Limb (tissue), 2 donors: ENCODE data around the gene PTPA.

ENCODE experiments used
- DNase-seq, 2 donors: peaks; one replicate each; pipeline ENCODE4 v3.0.0-alpha.2; 2016; ENCODE audit errors: extremely low spot score in 2 of 2

PTPA gene

GRCh38 chr9:129110740-129111527, at the start of gene PTPA, which contains the start of gene CRAT:
Gene PTPA (plus strand): TSS chr9:129111415. CDS start chr9:129111601, 186 bp downstream.
Gene CRAT (minus strand): TSS chr9:129110793. CDS start chr9:129110509, 284 bp downstream.
- DNase-seq: peak; percentile 93 to 97

DNA sequence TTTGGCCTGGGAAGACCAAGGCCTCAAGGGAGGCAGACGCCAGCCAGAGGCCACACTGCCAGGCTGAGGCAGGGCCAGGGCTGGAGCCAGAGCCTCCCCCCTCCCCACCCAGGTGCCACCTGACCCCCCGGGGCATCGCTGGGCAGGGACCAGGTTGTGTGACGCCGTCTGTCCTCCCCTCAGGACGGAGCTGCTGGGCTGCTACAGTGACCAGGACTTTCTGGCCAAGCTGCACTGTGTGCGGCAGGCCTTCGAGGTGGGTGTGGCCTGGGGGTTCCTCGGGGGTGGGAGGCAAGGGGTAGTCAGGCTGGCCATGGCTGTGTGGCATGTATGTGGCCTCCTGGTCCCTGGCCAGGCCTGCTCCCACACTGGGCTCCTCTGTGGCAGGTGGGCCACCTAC, 48.2 kb upstream of the PTPA start:
- no peak for DNase-seq

GRCh38 chr9:129064499-129064908, 46.7 kb upstream of the PTPA start:
- no peak for DNase-seq

GRCh38 chr9:129068110-129068509, 43.1 kb upstream of the PTPA start:
- DNase-seq: no peak

DNA sequence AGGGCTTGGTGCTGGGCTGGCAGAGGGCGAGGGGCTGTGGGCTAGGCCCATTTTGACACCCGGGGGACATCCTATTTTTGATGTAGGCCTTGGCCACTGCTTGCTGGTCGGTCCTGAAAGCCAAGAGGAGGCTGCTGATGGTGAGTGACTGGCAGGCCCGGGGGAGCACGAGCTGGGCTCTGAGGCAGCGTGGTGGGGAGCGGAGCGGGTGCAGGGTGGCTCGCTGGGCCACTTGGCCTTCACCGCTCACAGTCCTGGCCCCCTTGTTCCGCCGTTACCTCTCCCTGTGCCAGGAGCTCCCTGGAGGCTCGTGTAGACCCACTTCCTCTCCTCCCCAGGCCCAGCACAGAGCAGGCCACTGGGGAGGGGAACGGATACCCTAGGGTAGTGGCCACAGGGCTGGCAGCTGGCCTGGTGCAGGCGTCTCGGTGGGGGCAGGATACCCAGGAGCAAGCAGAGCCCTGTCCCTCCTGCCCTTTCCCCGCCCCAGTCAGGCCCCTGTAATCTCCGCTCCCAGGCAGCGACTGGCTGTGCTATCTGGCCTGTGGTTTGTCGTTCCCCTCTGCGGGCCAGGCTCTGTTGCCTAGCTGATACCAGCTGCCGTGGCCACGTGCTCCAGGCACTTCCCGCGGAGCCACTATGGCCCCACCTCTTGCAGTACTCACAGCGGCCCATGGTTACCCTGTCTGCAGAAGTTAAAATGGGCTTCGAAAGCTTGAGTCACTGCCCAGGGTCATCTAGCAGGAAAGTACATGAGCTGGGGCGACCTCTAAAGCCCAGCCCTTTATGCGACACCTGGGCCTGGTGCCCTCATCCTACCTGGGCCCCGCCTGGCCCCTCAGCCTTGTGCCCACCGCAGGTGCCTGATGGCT, 42.0 kb upstream of the PTPA start:
- no peak for DNase-seq

DNA sequence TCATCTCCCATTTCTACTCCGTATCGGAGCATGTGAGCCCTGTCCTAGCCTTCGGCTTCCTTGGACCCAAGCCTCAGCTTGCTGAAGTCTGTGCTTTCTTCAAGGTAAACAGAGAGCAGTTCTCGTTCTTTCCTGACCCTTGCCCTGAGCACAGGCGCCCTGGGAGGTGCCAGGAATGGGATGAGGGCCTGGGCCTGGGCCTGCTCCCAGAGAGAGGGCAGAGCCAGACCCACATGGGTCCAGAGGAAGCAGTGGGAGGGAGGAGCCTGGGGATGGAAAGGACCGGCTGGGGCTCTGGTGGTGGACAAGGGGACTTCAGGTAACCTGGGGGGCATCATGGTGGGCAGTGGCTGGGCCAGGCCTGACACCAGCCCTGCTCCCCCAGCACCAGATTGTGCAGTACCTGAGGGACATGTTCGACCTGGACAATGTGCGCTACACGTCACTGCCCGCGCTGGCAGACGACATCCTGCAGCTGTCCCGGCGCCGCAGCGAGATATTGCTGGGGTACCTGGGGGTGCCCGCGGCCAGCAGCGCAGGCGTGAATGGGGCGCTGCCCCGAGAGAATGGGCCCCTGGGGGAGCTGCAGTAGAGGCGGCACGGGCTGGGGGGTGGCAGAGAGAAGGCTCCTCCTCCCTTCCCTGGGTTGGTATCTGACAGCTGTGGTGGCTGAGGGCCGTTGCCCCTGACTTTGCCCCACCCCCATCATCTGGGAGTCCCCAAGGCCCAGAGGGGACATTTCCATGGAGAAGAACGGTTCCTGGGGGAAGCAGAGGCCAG, 41.2 kb upstream of the PTPA start:
- no peak for DNase-seq

DNA sequence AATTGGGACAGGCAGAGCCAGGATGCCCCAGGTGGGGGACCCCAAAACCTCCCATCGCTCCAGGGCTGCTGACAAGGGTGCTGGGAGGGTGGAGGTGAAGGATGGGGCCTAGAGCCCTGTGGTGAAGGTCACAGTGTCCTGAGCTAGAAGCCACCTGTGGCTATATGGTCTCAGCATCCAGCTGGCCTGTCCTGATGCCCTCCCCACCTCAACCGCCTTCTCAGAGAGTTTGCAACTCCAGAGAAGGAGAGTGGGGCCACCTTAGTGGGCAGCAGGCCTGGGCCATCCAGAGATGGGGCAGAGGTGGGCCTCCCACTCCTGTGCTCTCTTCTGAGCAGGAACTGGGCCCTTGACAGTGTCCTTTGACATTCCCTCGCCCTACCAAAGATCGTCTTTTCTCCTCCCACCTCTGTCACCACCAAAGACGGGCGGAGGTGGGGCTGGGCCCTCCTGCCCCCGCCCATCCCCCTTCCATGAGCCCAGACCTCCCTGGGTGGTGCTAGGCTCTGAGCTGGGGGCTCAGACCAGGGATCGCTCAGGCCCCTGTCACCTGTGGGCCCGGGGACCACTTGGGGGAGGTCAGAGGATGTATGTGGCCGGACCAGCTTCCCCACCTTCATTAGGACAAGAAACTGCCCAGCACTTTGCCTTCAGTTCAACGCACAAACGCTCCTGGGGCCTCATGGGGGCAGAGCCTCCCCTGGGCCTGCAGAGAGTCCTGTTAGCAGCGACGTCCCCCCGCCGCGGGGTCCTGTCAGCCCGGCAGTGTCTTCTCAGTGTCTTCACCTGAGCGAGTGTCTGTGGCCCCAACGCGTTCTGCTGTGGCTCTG, 40.3 kb upstream of the PTPA start:
- DNase-seq: no peak

- DNase-seq: peak in 1 of 2 donors; percentile 31
Measured at GRCh38 chr9:129071526-129072126, 39.6 kb upstream of the PTPA start.

GRCh38 chr9:129072171-129072570, 39.0 kb upstream of the PTPA start:
- no peak for DNase-seq

DNA sequence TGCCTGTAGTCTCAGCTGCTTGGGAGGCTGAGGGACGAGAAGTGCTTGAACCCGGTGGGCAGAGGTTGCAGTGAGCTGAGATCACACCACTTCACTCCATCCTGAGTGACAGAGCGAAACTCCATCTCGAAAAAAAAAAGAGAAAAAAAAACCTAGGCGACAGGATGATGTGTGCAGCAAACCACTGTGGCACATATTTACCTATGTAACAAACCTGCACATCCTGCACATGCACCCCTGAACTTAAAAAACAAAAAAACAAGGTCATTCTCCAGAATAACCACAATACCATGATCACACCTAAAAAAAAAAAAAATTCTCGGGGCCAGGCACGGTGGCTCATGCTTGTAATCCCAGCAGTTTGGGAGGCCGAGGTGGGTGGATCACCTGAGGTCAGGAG, 37.8 kb upstream of the PTPA start:
- DNase-seq: no peak

DNA sequence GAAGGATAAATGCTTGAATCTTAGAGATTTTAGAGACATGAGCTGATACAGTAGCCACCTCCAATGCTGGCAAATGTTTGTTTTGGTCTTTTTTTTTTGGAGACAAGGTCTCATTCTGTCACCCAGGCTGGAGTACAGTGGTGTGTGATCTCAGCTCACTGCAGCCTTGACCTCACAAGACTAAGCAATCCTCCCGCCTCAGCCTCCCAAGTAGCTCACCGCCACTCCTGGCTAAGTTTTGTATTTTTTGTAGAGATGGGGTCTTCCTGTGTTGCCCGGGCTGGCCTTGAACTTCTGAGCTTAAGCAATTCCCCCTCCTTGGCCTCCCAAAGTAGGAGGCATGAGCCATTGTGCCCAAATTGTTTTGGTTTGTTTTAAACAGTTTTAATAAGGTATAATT, 37.1 kb upstream of the PTPA start:
- DNase-seq: no peak

DNA sequence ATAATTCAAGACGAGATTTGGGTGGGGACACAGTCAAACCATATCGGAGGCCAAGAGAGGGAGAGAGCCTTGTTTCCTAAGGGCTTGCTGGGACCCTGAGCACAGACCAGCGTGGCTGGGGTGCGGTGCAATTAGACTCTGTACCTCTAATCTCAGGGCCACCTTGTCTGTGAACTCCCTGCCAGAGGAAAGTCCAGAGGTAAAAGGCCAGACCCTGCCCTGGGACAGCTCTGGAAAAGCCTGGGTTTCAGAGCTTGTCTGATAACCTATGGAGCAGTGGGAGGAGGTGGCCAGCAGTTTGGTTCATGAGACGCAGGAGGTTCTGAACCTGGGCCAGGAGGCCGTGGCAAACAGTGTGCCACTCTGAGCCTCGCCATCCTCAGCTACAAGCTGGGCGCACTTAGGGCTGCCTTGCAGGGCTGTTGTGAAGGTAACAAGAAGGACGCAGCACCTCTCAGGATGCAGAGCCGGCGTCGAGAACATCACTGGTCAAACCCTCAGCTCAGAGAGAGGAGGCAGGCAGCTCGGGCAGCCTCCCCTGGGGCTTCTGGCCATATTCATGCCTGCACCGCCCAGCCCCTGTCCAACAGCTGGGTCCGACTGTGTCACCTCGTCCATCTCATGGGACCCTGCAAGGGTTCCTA, 35.1 kb upstream of the PTPA start:
- DNase-seq: peak in 1 of 2 donors; percentile 9

GRCh38 chr9:129076640-129077037, 34.6 kb upstream of the PTPA start:
- DNase-seq: no peak

GRCh38 chr9:129077236-129077635, 34.0 kb upstream of the PTPA start:
- DNase-seq: no peak

- no peak for DNase-seq
Measured at GRCh38 chr9:129078691-129079503, 32.3 kb upstream of the PTPA start.

GRCh38 chr9:129079829-129080228, 31.4 kb upstream of the PTPA start:
- no peak for DNase-seq

DNA sequence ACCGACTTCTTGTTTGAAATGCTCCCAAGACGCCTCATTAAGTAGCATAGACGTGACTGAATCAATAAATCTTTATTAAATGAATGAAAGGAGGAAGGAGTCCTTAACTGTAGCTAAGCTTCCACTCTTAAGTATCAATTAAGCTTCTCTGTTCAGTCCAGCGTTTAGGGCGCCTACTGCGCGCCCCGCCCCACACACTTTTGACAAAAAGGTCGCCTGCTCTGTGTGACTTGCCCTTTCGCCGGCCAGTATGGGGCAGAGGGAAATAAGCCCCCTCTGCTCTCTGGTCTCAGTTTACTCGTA, 31.0 kb upstream of the PTPA start:
- no peak for DNase-seq

DNA sequence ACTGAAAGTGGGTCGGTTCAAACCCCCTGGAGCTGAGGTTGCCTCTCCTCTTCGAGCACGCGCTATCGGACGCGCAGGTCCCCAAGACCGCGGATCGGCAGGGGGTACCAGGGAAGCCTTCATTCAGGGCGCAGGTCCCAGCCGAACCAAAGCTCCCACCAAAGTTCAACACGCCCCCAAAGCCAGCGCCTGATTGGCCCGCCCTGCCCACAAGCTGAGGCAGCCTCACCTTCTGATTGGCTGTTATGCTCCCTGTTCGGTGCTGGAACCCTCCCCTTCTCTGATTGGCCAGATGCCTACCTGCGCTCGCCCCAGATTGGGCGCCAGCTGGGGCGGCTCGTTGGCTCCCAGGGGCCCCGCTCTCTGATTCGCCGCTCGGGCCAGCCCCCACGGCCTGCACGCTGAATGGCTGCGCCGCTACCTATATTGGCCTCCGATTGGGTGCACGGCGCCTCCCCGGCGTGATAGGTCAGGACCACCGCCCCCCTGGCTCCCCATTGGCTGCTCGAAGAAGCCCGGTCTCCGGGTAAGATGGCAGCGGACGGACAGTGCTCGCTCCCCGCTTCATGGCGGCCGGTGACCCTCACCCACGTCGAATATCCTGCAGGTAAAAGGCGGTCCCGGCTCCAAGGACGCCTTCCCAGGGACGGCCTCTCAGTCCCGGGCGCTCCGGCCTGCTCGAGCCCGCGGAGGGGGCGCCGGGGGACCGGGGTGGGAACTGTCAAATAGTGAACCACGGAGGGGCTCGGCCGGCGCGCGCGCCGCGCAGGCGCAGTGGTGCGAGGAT, 30.4 kb upstream of the PTPA start, which contains the start of gene DOLPP1:
DOLPP1 (plus strand) TSS at position 511 of the 787 bp plus-strand sequence; CDS start at position 532, 21 bp downstream.
- peak; percentile 99 for DNase-seq
